ENCODE data around the gene MAMDC4. TPM values are rescaled to one million over a fixed set of nuclear protein-coding genes. Genes with fewer than 3 reads are reported as not detected.
A peak's percentile ranks its signal among the peaks of the same experiment; 100 is the strongest.

Gene MAMDC4
- total and polyA plus RNA-seq, 2 of the 13 experiments (the other 11 are each of a cell fraction or from before 2014, with no cell fraction given) = 6.0 to 6.8 TPM

DNA sequence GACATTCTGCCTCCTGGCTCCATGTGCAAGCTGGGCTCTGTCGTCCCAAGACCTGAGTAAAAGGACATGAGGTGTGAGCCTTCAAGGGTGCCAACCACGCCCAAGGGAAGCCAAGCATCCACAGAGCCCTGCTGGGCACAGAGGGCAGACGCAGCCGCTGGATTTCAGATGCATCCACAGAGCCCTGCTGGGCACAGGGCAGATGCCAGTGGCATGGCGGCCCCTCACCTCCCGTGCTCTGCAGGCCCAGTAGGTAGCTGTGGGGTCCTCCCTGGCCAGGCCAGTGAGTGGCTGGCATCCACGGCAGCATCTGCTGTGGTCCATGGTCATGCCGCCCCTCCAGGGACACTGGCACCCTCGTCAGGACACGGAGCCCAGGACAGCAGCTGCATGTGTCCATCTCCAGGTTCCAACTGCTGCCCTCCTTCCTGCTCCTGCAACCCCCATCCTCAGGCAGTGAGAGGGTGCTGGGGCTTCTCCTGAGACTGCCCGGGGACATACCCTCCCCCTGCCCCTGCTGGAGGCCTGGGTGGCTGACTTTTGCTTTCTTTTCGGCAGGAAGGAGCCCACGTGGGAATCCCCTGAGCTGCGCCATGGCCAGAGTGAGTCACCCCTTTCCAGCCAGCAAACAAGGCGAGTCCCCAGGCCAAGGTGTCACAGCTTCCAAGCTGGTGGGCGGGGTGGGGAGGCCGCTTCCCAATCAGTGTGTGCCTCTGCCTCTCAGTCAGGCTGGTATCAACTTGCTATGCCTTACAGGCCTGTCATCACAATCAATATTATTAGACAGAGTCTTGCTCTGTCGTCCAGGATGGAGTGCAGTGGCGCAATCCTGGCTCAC lies 30.2 kb downstream of the MAMDC4 start (continued):
- TF ChIP-seq PATZ1 (CRISPR knock-in tag; IDR thresholded peaks at IDR 0.05) (peak; percentile 67), KAT2B (IDR thresholded peaks at IDR 0.05; ENCODE audit: borderline replicate concordance, low read depth, low read length) (peak; percentile 42; the same call in 1 of the 2 replicates), TERF1 (CRISPR knock-in tag; IDR thresholded peaks at IDR 0.05) (no peak), ZSCAN30 (CRISPR knock-in tag; IDR thresholded peaks at IDR 0.05) (no peak), ZFP37 (CRISPR knock-in tag; IDR thresholded peaks at IDR 0.05; ENCODE audit: borderline replicate concordance) (no peak; the same call in 1 of the 2 replicates), HMGXB4 (CRISPR knock-in tag; IDR thresholded peaks at IDR 0.05; ENCODE audit: borderline replicate concordance in 1 of 2, low read depth in 1 of 2) (peak; percentile 74 to 77), REPIN1 (CRISPR knock-in tag; IDR thresholded peaks at IDR 0.05; ENCODE audit: borderline replicate concordance, low read depth) (peak; percentile 53), RNF2 (conservative IDR thresholded peaks at IDR 0.05; ENCODE audit: low read depth) (no peak), NCOA5 (CRISPR knock-in tag; IDR thresholded peaks at IDR 0.05) (no peak), ZNF335 (CRISPR knock-in tag; IDR thresholded peaks at IDR 0.05) (peak; percentile 82), ZNF350 (CRISPR knock-in tag; IDR thresholded peaks at IDR 0.05; ENCODE audit: borderline replicate concordance, low read depth) (peak; percentile 78; the same call in 1 of the 2 replicates), RBM22 (optimal IDR thresholded peaks at IDR 0.05; ENCODE audit: low read length) (no peak), REL (CRISPR knock-in tag; conservative IDR thresholded peaks at IDR 0.05) (no peak), ZSCAN22 (CRISPR knock-in tag; IDR thresholded peaks at IDR 0.05) (no peak), IRX3 (CRISPR knock-in tag; IDR thresholded peaks at IDR 0.05; ENCODE audit: borderline replicate concordance, low read depth) (no peak), FIP1L1 (IDR thresholded peaks at IDR 0.05; ENCODE audit: borderline replicate concordance, insufficient read depth, low read depth, low read length) (no peak), HBP1 (CRISPR knock-in tag; IDR thresholded peaks at IDR 0.05; ENCODE audit: low read depth) (no peak; the same call in 1 of the 2 replicates), NCOA2 (CRISPR knock-in tag; IDR thresholded peaks at IDR 0.05) (peak; percentile 68; the same call in 1 of the 2 replicates), CBX2 (IDR thresholded peaks at IDR 0.05; ENCODE audit: low read depth, low read length) (no peak), CBX2 (CRISPR knock-in tag; IDR thresholded peaks at IDR 0.05; ENCODE audit: low read depth) (no peak)
- TF ChIP-seq, protein P1, sequence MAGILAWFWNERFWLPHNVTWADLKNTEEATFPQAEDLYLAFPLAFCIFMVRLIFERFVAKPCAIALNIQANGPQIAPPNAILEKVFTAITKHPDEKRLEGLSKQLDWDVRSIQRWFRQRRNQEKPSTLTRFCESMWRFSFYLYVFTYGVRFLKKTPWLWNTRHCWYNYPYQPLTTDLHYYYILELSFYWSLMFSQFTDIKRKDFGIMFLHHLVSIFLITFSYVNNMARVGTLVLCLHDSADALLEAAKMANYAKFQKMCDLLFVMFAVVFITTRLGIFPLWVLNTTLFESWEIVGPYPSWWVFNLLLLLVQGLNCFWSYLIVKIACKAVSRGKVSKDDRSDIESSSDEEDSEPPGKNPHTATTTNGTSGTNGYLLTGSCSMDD (CRISPR knock-in tag; IDR thresholded peaks at IDR 0.05) = no peak
